Activated CD4-positive, alpha-beta T cell treated with anti-CD3 and anti-CD28 coated beads, Interleukin-2, amount 10 ng/mL, durations not matched to agents 24 days and 14 days (primary cell): ENCODE measurements around the gene ZNF567. TPM values are rescaled to one million over a fixed set of nuclear protein-coding genes. Genes with fewer than 3 reads are reported as not detected.
"Not testable (repeated sequence)": the region's sequence is repeated elsewhere in the genome, so short reads cannot be mapped to it uniquely, and the experiment has no call there.

Source experiments
- DNase-seq: peaks from one replicate; pipeline ENCODE4 v3.0.0; 2022
- H3K27ac Mint-ChIP-seq: one replicate; pipeline ENCODE4 v1.8.0; 2022; ENCODE audit warnings: mild to moderate bottlenecking, mixed read lengths
- H3K27me3 Mint-ChIP-seq: one replicate; pipeline ENCODE4 v1.8.0; 2022; ENCODE audit warnings: mixed read lengths
- H3K36me3 Mint-ChIP-seq: one replicate; pipeline ENCODE4 v1.8.0; 2022; ENCODE audit warnings: low read depth, mild to moderate bottlenecking, mixed read lengths
- H3K4me1 Mint-ChIP-seq: one replicate; pipeline ENCODE4 v1.8.0; 2021; ENCODE audit warnings: mixed read lengths
- H3K4me3 Mint-ChIP-seq: one replicate; pipeline ENCODE4 v1.8.0; 2022; ENCODE audit warnings: mild to moderate bottlenecking, moderate library complexity, mixed read lengths
- H3K9me3 Mint-ChIP-seq: one replicate; pipeline ENCODE4 v1.8.0; 2021; ENCODE audit warnings: mixed read lengths
- intact Hi-C: fragments of 100-400 bp; cut with micrococcal nuclease; formaldehyde crosslinking; loops from one replicate; pipeline ENCODE4 v1.15.1; 2023
- total RNA-seq: library from RNA; stranded (reverse); gene quantifications from 2 replicates; pipeline ENCODE4 v1.2.3, GENCODE V29; 2022

Gene ZNF567
- total RNA-seq, 1 donor from 2014 or later = 8.3 TPM

- intact Hi-C loops = no loop called here
- Mint-ChIP-seq H3K36me3 (peaks cover 87% of the 10 kb centered on the region), H3K27me3 (no peaks in the 10 kb centered on the region), H3K4me3 (no peak overlapping the region), H3K9me3 (peaks cover 30% of the 10 kb centered on the region), H3K27ac (no peak overlapping the region), H3K4me1 (no peaks in the 10 kb centered on the region)
- DNase-seq = no peak
Measured at GRCh38 chr19:36709423-36709822, 22.0 kb downstream of the ZNF567 start.

GRCh38 chr19:36719687-36720556 is 32.5 kb downstream of the ZNF567 start:
- Mint-ChIP-seq H3K27ac (no peak overlapping the region), H3K4me3 (no peak overlapping the region), H3K9me3 (peaks cover 19% of the 10 kb centered on the region), H3K27me3 (no peaks in the 10 kb centered on the region), H3K4me1 (no peaks in the 10 kb centered on the region), H3K36me3 (peaks cover 59% of the 10 kb centered on the region)
- no peak for DNase-seq
- intact Hi-C loops = no loop called here

DNA sequence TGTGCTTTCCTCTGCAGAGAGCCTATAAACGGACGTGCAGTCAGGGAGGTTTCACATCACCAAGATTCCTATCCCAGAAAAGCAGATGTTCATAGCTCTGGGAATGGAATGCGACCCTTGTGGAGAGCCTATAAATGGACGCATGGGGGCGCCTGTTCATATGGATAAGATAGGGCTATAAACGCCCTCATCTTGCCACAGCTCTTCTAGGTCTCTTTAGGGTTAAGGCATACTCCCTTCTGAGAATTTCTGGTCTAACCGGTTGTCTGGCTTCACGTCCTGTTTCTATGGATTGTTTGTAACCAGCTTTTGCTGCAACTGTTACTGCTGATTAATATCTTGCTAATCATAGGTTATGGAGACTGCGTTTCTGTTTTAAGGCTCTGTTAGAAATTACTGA is 48.8 kb downstream of the ZNF567 start:
- Mint-ChIP-seq H3K9me3 (peaks cover 42% of the 10 kb centered on the region), H3K36me3 (peaks cover 18% of the 10 kb centered on the region)
- H3K27me3 Mint-ChIP-seq, H3K4me3 Mint-ChIP-seq, H3K27ac Mint-ChIP-seq, H3K4me1 Mint-ChIP-seq, DNase-seq, intact Hi-C loops: not testable (repeated sequence)

GRCh38 chr19:36745870-36746269 is 58.5 kb downstream of the ZNF567 start:
- Mint-ChIP-seq H3K27me3 (no peaks in the 10 kb centered on the region), H3K27ac (no peak overlapping the region), H3K9me3 (peaks cover 29% of the 10 kb centered on the region), H3K4me3 (no peak overlapping the region), H3K4me1 (no peaks in the 10 kb centered on the region), H3K36me3 (peaks cover 72% of the 10 kb centered on the region)
- intact Hi-C loops = no loop called here
- DNase-seq = no peak

DNA sequence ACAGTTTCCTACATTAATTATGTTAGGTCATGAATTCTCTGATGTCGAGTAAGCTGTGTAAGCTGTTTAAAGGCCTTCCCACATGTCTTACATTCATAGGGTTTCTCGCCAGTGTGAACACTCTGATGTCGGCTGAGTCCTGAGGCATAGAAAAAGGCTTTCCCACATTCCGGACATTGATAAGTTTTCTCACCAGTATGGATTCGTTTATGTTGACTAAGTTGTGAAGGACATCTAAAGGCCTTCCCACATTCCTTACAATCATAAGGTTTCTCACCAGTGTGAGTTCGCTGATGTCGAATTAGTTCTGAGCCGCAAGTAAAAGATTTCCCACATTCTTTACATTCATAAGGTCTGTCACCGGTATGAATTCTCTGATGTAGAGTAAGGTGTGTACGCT is 60.3 kb downstream of the ZNF567 start:
- Mint-ChIP-seq H3K9me3 (peaks cover 32% of the 10 kb centered on the region), H3K4me1 (no peaks in the 10 kb centered on the region), H3K4me3 (no peak overlapping the region), H3K27me3 (no peaks in the 10 kb centered on the region), H3K36me3 (peaks cover 84% of the 10 kb centered on the region), H3K27ac (no peak overlapping the region)
- DNase-seq = no peak
- intact Hi-C loops = no loop called here

DNA sequence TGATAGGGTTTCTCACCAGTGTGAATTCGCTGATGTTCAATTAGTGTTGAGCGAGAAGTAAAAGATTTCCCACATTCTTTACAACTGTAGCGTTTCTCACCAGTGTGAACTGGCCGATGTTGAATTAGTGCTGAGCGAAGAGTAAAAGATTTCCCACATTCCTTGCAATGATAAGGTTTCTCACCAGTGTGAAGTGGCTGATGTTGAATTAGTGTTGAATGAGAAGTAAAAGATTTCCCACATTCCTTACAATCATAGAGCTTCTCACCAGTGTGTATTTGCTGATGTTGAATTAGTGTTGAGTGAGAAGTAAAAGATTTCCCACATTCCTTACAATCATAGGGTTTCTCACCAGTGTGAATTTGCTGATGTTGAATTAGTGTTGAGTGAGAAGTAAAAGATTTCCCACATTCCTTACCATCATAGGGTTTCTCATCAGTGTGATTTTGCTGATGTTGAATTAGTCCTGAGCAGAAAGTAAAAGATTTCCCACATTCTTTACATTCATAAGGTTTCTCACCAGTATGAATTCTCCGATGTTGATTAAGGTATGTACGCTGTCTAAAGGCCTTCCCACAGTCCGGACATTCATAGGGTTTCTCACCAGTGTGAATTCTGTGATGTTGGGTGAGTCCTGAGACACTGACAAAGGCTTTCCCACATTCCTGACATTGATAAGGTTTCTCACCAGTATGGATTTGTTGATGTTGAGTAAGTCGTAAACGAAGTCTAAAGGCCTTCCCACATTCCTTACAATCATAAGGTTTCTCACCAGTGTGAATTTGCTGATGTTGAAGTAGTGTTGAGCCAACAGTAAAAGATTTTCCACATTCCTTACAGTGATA is 61.2 kb downstream of the ZNF567 start:
- Mint-ChIP-seq H3K9me3 (peaks cover 32% of the 10 kb centered on the region), H3K4me1 (no peaks in the 10 kb centered on the region), H3K4me3 (no peak overlapping the region), H3K27ac (no peak overlapping the region), H3K27me3 (no peaks in the 10 kb centered on the region), H3K36me3 (peaks cover 86% of the 10 kb centered on the region)
- no peak for DNase-seq
- intact Hi-C loops = no loop called here

GRCh38 chr19:36749613-36750012 is 62.2 kb downstream of the ZNF567 start:
- intact Hi-C loops, H3K4me3 Mint-ChIP-seq, H3K27ac Mint-ChIP-seq, DNase-seq, H3K4me1 Mint-ChIP-seq, H3K27me3 Mint-ChIP-seq: not testable (repeated sequence)
- Mint-ChIP-seq H3K36me3 (peaks cover 89% of the 10 kb centered on the region), H3K9me3 (peaks cover 32% of the 10 kb centered on the region)

GRCh38 chr19:36750066-36750691 is 62.8 kb downstream of the ZNF567 start:
- DNase-seq = no peak
- H3K4me1 Mint-ChIP-seq = no peaks in the 10 kb centered on the region
- peaks cover 32% of the 10 kb centered on the region for H3K9me3 Mint-ChIP-seq
- no peaks in the 10 kb centered on the region for H3K27me3 Mint-ChIP-seq
- no peak overlapping the region for H3K27ac Mint-ChIP-seq
- H3K4me3 Mint-ChIP-seq = no peak overlapping the region
- intact Hi-C loops = no loop called here
- peaks cover 90% of the 10 kb centered on the region for H3K36me3 Mint-ChIP-seq

Other genes with a start within 250 kb of the ZNF567 start
- 7.2 and 8.5 TPM in 2 replicates for gene ZNF566, start 198.1 kb upstream of the ZNF567 start, total RNA-seq
- 6.7 and 8.0 TPM in 2 replicates for gene ZNF260, start 159.3 kb upstream of the ZNF567 start, total RNA-seq
- 16.8 and 17.6 TPM in 2 replicates for gene ZNF529, start 114.3 kb upstream of the ZNF567 start, total RNA-seq
- gene ZNF382, start 82.3 kb upstream of the ZNF567 start, total RNA-seq = 9.5 and 13.2 TPM in 2 replicates
- gene ZNF461, start 20.8 kb upstream of the ZNF567 start, total RNA-seq = 5.4 and 6.1 TPM in 2 replicates
- gene ZNF850, start 85.2 kb downstream of the ZNF567 start, total RNA-seq = 3.2 and 3.8 TPM in 2 replicates
- 5.1 and 6.7 TPM in 2 replicates for gene ZNF790, start 150.8 kb downstream of the ZNF567 start, total RNA-seq
- 2.8 and 4.2 TPM in 2 replicates for gene ZNF345, start 163.3 kb downstream of the ZNF567 start, total RNA-seq
- 4.8 TPM in 2 replicates for gene ZNF829, start 228.7 kb downstream of the ZNF567 start, total RNA-seq
- 4.4 and 6.1 TPM in 2 replicates for gene ZNF568, start 228.7 kb downstream of the ZNF567 start, total RNA-seq